ENCODE results near the gene KPNB1. TPM values are rescaled to one million over a fixed set of nuclear protein-coding genes. Genes with fewer than 3 reads are reported as not detected.

The KPNB1 gene
- total RNA-seq, 1 donor from 2014 or later, result 642 TPM

- no peak overlapping the region for H3K4me3 Mint-ChIP-seq
- no peak for TF ChIP-seq CTCF (conservative IDR thresholded peaks at IDR 0.05)
- no peaks in the 10 kb centered on the region for H3K9me3 Mint-ChIP-seq
- H3K36me3 Mint-ChIP-seq (ENCODE audit: low read depth), result peaks cover 7% of the 10 kb centered on the region
- H3K27ac Mint-ChIP-seq (ENCODE audit: unreplicated experiment), result no peak overlapping the region
- H3K27me3 Mint-ChIP-seq (ENCODE audit: low read depth), result no peaks in the 10 kb centered on the region
- no peaks in the 10 kb centered on the region for H3K4me1 Mint-ChIP-seq
- DNase-seq (ENCODE audit: low read depth, low spot score), result no peak
Measured at GRCh38 chr17:47611372-47612350, 38.1 kb upstream of the KPNB1 start.

GRCh38 chr17:47615766-47616424, 33.8 kb upstream of the KPNB1 start:
- DNase-seq (ENCODE audit: low read depth, low spot score), result no peak
- peak; percentile 87 for TF ChIP-seq CTCF (conservative IDR thresholded peaks at IDR 0.05)
- Mint-ChIP-seq H3K36me3 (ENCODE audit: low read depth) (peaks cover 8% of the 10 kb centered on the region), H3K4me3 (no peak overlapping the region), H3K9me3 (no peaks in the 10 kb centered on the region), H3K27ac (ENCODE audit: unreplicated experiment) (no peak overlapping the region), H3K27me3 (ENCODE audit: low read depth) (no peaks in the 10 kb centered on the region), H3K4me1 (no peaks in the 10 kb centered on the region)

- Mint-ChIP-seq H3K27me3 (ENCODE audit: low read depth) (no peaks in the 10 kb centered on the region), H3K4me1 (peaks cover 8% of the 10 kb centered on the region), H3K36me3 (ENCODE audit: low read depth) (peaks cover 10% of the 10 kb centered on the region), H3K9me3 (no peaks in the 10 kb centered on the region), H3K27ac (ENCODE audit: unreplicated experiment) (no peak overlapping the region), H3K4me3 (no peak overlapping the region)
- TF ChIP-seq CTCF (conservative IDR thresholded peaks at IDR 0.05), result peak; percentile 47
- no peak for DNase-seq (ENCODE audit: low read depth, low spot score)
Measured at GRCh38 chr17:47618410-47618809, 31.3 kb upstream of the KPNB1 start.

GRCh38 chr17:47620503-47621245, 29.0 kb upstream of the KPNB1 start:
- TF ChIP-seq CTCF (conservative IDR thresholded peaks at IDR 0.05), result no peak
- no peaks in the 10 kb centered on the region for H3K9me3 Mint-ChIP-seq
- DNase-seq (ENCODE audit: low read depth, low spot score), result no peak
- no peak overlapping the region for H3K27ac Mint-ChIP-seq (ENCODE audit: unreplicated experiment)
- peaks cover 14% of the 10 kb centered on the region for H3K36me3 Mint-ChIP-seq (ENCODE audit: low read depth)
- no peak overlapping the region for H3K4me3 Mint-ChIP-seq
- H3K27me3 Mint-ChIP-seq (ENCODE audit: low read depth), result no peaks in the 10 kb centered on the region
- H3K4me1 Mint-ChIP-seq, result peaks cover 8% of the 10 kb centered on the region
